HCT116 (cell line): ENCODE measurements around the gene CNTN4.

Source experiments
- FOSL1 ChIP-seq: IDR thresholded peaks from 2 replicates; pipeline ENCODE4 v1.6.1; 2012; ENCODE audit warnings: low read depth
- POLR2A ChIP-seq: IDR thresholded peaks from 2 replicates; pipeline ENCODE4 v1.7.0; 2011; ENCODE audit warnings: borderline replicate concordance; ENCODE audit not compliant: insufficient read depth, insufficient read length; ENCODE audit errors: extremely low read depth
- POLR2AphosphoS5 ChIP-seq: IDR thresholded peaks from 2 replicates; pipeline ENCODE4 v1.6.1; 2011; ENCODE audit warnings: mild to moderate bottlenecking, low read depth, low read length, moderate library complexity
- SP1 ChIP-seq: IDR thresholded peaks from 2 replicates; pipeline ENCODE4 v1.6.1; 2012; ENCODE audit warnings: low read depth
- ZNF274 ChIP-seq: fragments of 200-500 bp; sonication (Bioruptor generic); IDR thresholded peaks from 2 replicates; pipeline ENCODE4 v1.6.1; 2014; ENCODE audit warnings: mild to moderate bottlenecking, low read depth, low read length, inconsistent platforms
- TF ChIP-seq, protein P1 (sequence below): IDR thresholded peaks from 2 replicates; pipeline ENCODE4 v1.6.1; 2011; ENCODE audit warnings: mild to moderate bottlenecking, low read length, moderate library complexity; ENCODE audit not compliant: insufficient replicate concordance; ENCODE audit errors: extremely low read depth

DNA sequence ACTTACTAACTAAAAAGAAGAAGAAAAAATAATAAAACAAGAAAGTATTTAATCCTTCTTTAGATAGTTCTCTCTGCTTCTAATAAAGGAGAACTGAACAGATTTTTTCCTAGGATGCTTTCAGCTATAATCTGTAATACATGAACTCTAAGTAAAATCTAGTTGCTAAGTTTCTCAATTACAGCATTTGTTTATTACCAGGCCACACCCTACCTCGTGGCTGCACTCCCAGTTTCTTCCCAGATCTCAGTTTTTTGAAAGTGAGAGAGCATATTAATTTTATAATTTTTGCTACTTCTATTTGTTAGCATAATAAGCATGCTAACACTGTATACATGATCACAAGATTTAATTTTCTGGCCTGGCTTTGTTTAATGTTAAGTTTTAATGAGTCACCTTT is 753.2 kb downstream of the CNTN4 start:
- TF ChIP-seq, protein P1, sequence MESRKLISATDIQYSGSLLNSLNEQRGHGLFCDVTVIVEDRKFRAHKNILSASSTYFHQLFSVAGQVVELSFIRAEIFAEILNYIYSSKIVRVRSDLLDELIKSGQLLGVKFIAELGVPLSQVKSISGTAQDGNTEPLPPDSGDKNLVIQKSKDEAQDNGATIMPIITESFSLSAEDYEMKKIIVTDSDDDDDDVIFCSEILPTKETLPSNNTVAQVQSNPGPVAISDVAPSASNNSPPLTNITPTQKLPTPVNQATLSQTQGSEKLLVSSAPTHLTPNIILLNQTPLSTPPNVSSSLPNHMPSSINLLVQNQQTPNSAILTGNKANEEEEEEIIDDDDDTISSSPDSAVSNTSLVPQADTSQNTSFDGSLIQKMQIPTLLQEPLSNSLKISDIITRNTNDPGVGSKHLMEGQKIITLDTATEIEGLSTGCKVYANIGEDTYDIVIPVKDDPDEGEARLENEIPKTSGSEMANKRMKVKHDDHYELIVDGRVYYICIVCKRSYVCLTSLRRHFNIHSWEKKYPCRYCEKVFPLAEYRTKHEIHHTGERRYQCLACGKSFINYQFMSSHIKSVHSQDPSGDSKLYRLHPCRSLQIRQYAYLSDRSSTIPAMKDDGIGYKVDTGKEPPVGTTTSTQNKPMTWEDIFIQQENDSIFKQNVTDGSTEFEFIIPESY: no peak
- TF ChIP-seq POLR2A (no peak), POLR2AphosphoS5 (no peak), ZNF274 (no peak), SP1 (no peak), FOSL1 (no peak)
